ENCODE data around the gene PCK1.

The PCK1 gene

GRCh38 chr20:57576002-57576401, 15.1 kb downstream of the PCK1 start:
- Histone ChIP-seq H3K4me1 (ENCODE audit: control insufficient read depth in 2 of 2, insufficient read depth in 2 of 2, low read length in 2 of 2) (peaks cover 16 to 30% of the 10 kb centered on the region in 2 donors), H3K4me3 (ENCODE audit: low read length in 2 of 2) (no peak overlapping the region), H3K9me3 (ENCODE audit: control insufficient read depth in 2 of 2, low read length in 2 of 2) (no peaks in the 10 kb centered on the region), H3K36me3 (ENCODE audit: control insufficient read depth in 2 of 2, insufficient read depth in 2 of 2, low read length in 2 of 2) (no peaks in the 10 kb centered on the region), H3K9ac (ENCODE audit: low read depth in 1 of 2, low read length in 2 of 2) (no peak overlapping the region), H3K27ac (ENCODE audit: low read depth in 2 of 2, low read length in 2 of 2) (no peak overlapping the region), H3K27me3 (ENCODE audit: control insufficient read depth in 2 of 2, insufficient read depth in 2 of 2, low read length in 2 of 2) (no peaks in the 10 kb centered on the region)

- Histone ChIP-seq H3K4me3 (ENCODE audit: low read length in 2 of 2) (no peak overlapping the region), H3K36me3 (ENCODE audit: control insufficient read depth in 2 of 2, insufficient read depth in 2 of 2, low read length in 2 of 2) (no peaks in the 10 kb centered on the region), H3K4me1 (ENCODE audit: control insufficient read depth in 2 of 2, insufficient read depth in 2 of 2, low read length in 2 of 2) (peaks cover 20 to 29% of the 10 kb centered on the region in 2 donors), H3K9me3 (ENCODE audit: control insufficient read depth in 2 of 2, low read length in 2 of 2) (no peaks in the 10 kb centered on the region), H3K9ac (ENCODE audit: low read depth in 1 of 2, low read length in 2 of 2) (no peak overlapping the region), H3K27me3 (ENCODE audit: control insufficient read depth in 2 of 2, insufficient read depth in 2 of 2, low read length in 2 of 2) (peaks cover 0 to 3% of the 10 kb centered on the region in 2 donors), H3K27ac (ENCODE audit: low read depth in 2 of 2, low read length in 2 of 2) (no peak overlapping the region)
These were observed 16.0 kb downstream of the PCK1 start for GRCh38 chr20:57576617-57577550.

GRCh38 chr20:57577679-57578475, 17.0 kb downstream of the PCK1 start:
- Histone ChIP-seq H3K4me1 (ENCODE audit: control insufficient read depth in 2 of 2, insufficient read depth in 2 of 2, low read length in 2 of 2) (peaks cover 20 to 23% of the 10 kb centered on the region in 2 donors), H3K36me3 (ENCODE audit: control insufficient read depth in 2 of 2, insufficient read depth in 2 of 2, low read length in 2 of 2) (no peaks in the 10 kb centered on the region), H3K9me3 (ENCODE audit: control insufficient read depth in 2 of 2, low read length in 2 of 2) (no peaks in the 10 kb centered on the region), H3K4me3 (ENCODE audit: low read length in 2 of 2) (no peak overlapping the region), H3K9ac (ENCODE audit: low read depth in 1 of 2, low read length in 2 of 2) (no peak overlapping the region), H3K27me3 (ENCODE audit: control insufficient read depth in 2 of 2, insufficient read depth in 2 of 2, low read length in 2 of 2) (peaks cover 0 to 3% of the 10 kb centered on the region in 2 donors), H3K27ac (ENCODE audit: low read depth in 2 of 2, low read length in 2 of 2) (no peak overlapping the region)

GRCh38 chr20:57578476-57579165, 17.7 kb downstream of the PCK1 start:
- no peak overlapping the region for H3K27ac ChIP-seq (ENCODE audit: low read depth in 2 of 2, low read length in 2 of 2)
- peaks cover 0 to 3% of the 10 kb centered on the region in 2 donors for H3K27me3 ChIP-seq (ENCODE audit: control insufficient read depth in 2 of 2, insufficient read depth in 2 of 2, low read length in 2 of 2)
- H3K36me3 ChIP-seq (ENCODE audit: control insufficient read depth in 2 of 2, insufficient read depth in 2 of 2, low read length in 2 of 2): no peaks in the 10 kb centered on the region
- H3K4me1 ChIP-seq (ENCODE audit: control insufficient read depth in 2 of 2, insufficient read depth in 2 of 2, low read length in 2 of 2): peaks cover 20 to 23% of the 10 kb centered on the region in 2 donors
- H3K9me3 ChIP-seq (ENCODE audit: control insufficient read depth in 2 of 2, low read length in 2 of 2): no peaks in the 10 kb centered on the region
- H3K9ac ChIP-seq (ENCODE audit: low read depth in 1 of 2, low read length in 2 of 2): no peak overlapping the region
- no peak overlapping the region for H3K4me3 ChIP-seq (ENCODE audit: low read length in 2 of 2)

GRCh38 chr20:57579331-57579897, 18.5 kb downstream of the PCK1 start:
- Histone ChIP-seq H3K27ac (ENCODE audit: low read depth in 2 of 2, low read length in 2 of 2) (no peak overlapping the region), H3K27me3 (ENCODE audit: control insufficient read depth in 2 of 2, insufficient read depth in 2 of 2, low read length in 2 of 2) (peaks cover 0 to 3% of the 10 kb centered on the region in 2 donors), H3K4me1 (ENCODE audit: control insufficient read depth in 2 of 2, insufficient read depth in 2 of 2, low read length in 2 of 2) (peaks cover 20 to 23% of the 10 kb centered on the region in 2 donors), H3K9me3 (ENCODE audit: control insufficient read depth in 2 of 2, low read length in 2 of 2) (no peaks in the 10 kb centered on the region), H3K36me3 (ENCODE audit: control insufficient read depth in 2 of 2, insufficient read depth in 2 of 2, low read length in 2 of 2) (no peaks in the 10 kb centered on the region), H3K4me3 (ENCODE audit: low read length in 2 of 2) (no peak overlapping the region), H3K9ac (ENCODE audit: low read depth in 1 of 2, low read length in 2 of 2) (no peak overlapping the region)

- Histone ChIP-seq H3K4me1 (ENCODE audit: control insufficient read depth in 2 of 2, insufficient read depth in 2 of 2, low read length in 2 of 2) (peaks cover 20 to 23% of the 10 kb centered on the region in 2 donors), H3K27me3 (ENCODE audit: control insufficient read depth in 2 of 2, insufficient read depth in 2 of 2, low read length in 2 of 2) (peaks cover 0 to 3% of the 10 kb centered on the region in 2 donors)
These were observed 19.1 kb downstream of the PCK1 start for GRCh38 chr20:57579898-57580447.

GRCh38 chr20:57580478-57581201, 19.7 kb downstream of the PCK1 start:
- H3K27ac ChIP-seq (ENCODE audit: low read depth in 2 of 2, low read length in 2 of 2): peak overlapping the region in 1 of 2 donors; percentile 2
- H3K4me1 ChIP-seq (ENCODE audit: control insufficient read depth in 2 of 2, insufficient read depth in 2 of 2, low read length in 2 of 2): peaks cover 20 to 23% of the 10 kb centered on the region in 2 donors
- H3K9ac ChIP-seq (ENCODE audit: low read depth in 1 of 2, low read length in 2 of 2): peak overlapping the region in 1 of 2 donors; percentile 38
- H3K4me3 ChIP-seq (ENCODE audit: low read length in 2 of 2): no peak overlapping the region
- H3K27me3 ChIP-seq (ENCODE audit: control insufficient read depth in 2 of 2, insufficient read depth in 2 of 2, low read length in 2 of 2): peaks cover 0 to 3% of the 10 kb centered on the region in 2 donors
- H3K9me3 ChIP-seq (ENCODE audit: control insufficient read depth in 2 of 2, low read length in 2 of 2): no peaks in the 10 kb centered on the region
- H3K36me3 ChIP-seq (ENCODE audit: control insufficient read depth in 2 of 2, insufficient read depth in 2 of 2, low read length in 2 of 2): no peaks in the 10 kb centered on the region

More at GRCh38 chr20:57579898-57580447, 19.1 kb downstream of the PCK1 start:
- no peaks in the 10 kb centered on the region for H3K36me3 ChIP-seq (ENCODE audit: control insufficient read depth in 2 of 2, insufficient read depth in 2 of 2, low read length in 2 of 2)
- no peak overlapping the region for H3K4me3 ChIP-seq (ENCODE audit: low read length in 2 of 2)
- no peaks in the 10 kb centered on the region for H3K9me3 ChIP-seq (ENCODE audit: control insufficient read depth in 2 of 2, low read length in 2 of 2)
- no peak overlapping the region for H3K27ac ChIP-seq (ENCODE audit: low read depth in 2 of 2, low read length in 2 of 2)
- no peak overlapping the region for H3K9ac ChIP-seq (ENCODE audit: low read depth in 1 of 2, low read length in 2 of 2)

GRCh38 chr20:57581202-57582028, 20.5 kb downstream of the PCK1 start:
- no peak overlapping the region for H3K9ac ChIP-seq (ENCODE audit: low read depth in 1 of 2, low read length in 2 of 2)
- no peak overlapping the region for H3K4me3 ChIP-seq (ENCODE audit: low read length in 2 of 2)
- no peaks in the 10 kb centered on the region for H3K36me3 ChIP-seq (ENCODE audit: control insufficient read depth in 2 of 2, insufficient read depth in 2 of 2, low read length in 2 of 2)
- peaks cover 0 to 3% of the 10 kb centered on the region in 2 donors for H3K27me3 ChIP-seq (ENCODE audit: control insufficient read depth in 2 of 2, insufficient read depth in 2 of 2, low read length in 2 of 2)
- peaks cover 20 to 28% of the 10 kb centered on the region in 2 donors for H3K4me1 ChIP-seq (ENCODE audit: control insufficient read depth in 2 of 2, insufficient read depth in 2 of 2, low read length in 2 of 2)
- H3K9me3 ChIP-seq (ENCODE audit: control insufficient read depth in 2 of 2, low read length in 2 of 2): no peaks in the 10 kb centered on the region
- peak overlapping the region; percentile 19 to 52 for H3K27ac ChIP-seq (ENCODE audit: low read depth in 2 of 2, low read length in 2 of 2)

Measured in mucosa of rectum (tissue), 2 donors.